ENCODE measurements around the gene PDE10A. TPM values are rescaled to one million over a fixed set of nuclear protein-coding genes. Genes with fewer than 3 reads are reported as not detected.
A peak's percentile ranks its signal among the peaks of the same experiment; 100 is the strongest.
"Not testable (repeated sequence)": the region's sequence is repeated elsewhere in the genome, so short reads cannot be mapped to it uniquely, and the experiment has no call there.

Gene PDE10A
- total and polyA plus RNA-seq, 2 of the 4 experiments (the other 2 are of a cell fraction) = 3.4 to 12.4 TPM

GRCh38 chr6:165506657-165507056 lies 156.4 kb downstream of the PDE10A start:
- H2AK9ac ChIP-seq (replicated peaks; ENCODE audit: low read depth, low read length, poor library complexity) = no peak overlapping the region
- no peak overlapping the region for H3K4me3 ChIP-seq (ENCODE audit: insufficient read depth, low read depth, low read length)
- intact Hi-C loops (cut with micrococcal nuclease) = no loop called here
- BruUV-seq (replicated peaks) = no TSS peak
- no peaks in the 10 kb centered on the region for H3K27me3 ChIP-seq (ENCODE audit: control insufficient read depth, insufficient read depth, low read length)
- H2AFZ ChIP-seq (replicated peaks; ENCODE audit: low read length, poor library complexity) = no peak overlapping the region
- no peak overlapping the region for H3K23ac ChIP-seq (ENCODE audit: low read depth, low read length)
- H2BK15ac ChIP-seq (ENCODE audit: low read depth, low read length) = no peak overlapping the region; the same call in 2 of the 3 replicates
- H3K18ac ChIP-seq (ENCODE audit: low read depth, low read length) = no peak overlapping the region
- H2BK20ac ChIP-seq (ENCODE audit: low read depth, low read length) = no peak overlapping the region
- no peak overlapping the region for H3K14ac ChIP-seq (replicated peaks; ENCODE audit: low read depth, low read length)
- no peaks in the 10 kb centered on the region for H4K20me1 ChIP-seq (ENCODE audit: insufficient read depth, low read length)
- WGBS, 2 experiments (ENCODE audit: extremely low coverage in 2 of 2, insufficient read length in 1 of 2) = no CpG with 5 or more reads among the region's 2 CpGs
- 0 out of 2 replicates have a peak, but pooled peaks cover 1% of the 10 kb centered on the region for H3K36me3 ChIP-seq (ENCODE audit: control insufficient read depth, insufficient read depth, low read length)
- H2AK5ac ChIP-seq (ENCODE audit: low read depth, low read length) = no peak overlapping the region
- no peak overlapping the region for H4K5ac ChIP-seq (ENCODE audit: low read depth, low read length)
- H3K9me1 ChIP-seq (ENCODE audit: insufficient read depth, low read length) = no peaks in the 10 kb centered on the region; the same call in 1 of the 2 replicates
- no peak overlapping the region for H3K27ac ChIP-seq (ENCODE audit: insufficient read depth, low read length)
- POLR2A ChIA-PET (ENCODE audit: unreplicated experiment) = no interaction called here
- no peak overlapping the region for H3K56ac ChIP-seq (ENCODE audit: extremely low read depth, insufficient read depth, low read length)
- dilution Hi-C loops (cut with HindIII; ENCODE audit: low sequenced_read_pairs, unreplicated experiment) = no loop called here
- H3K9me3 ChIP-seq (ENCODE audit: control insufficient read depth, insufficient read depth, low read length) = no peaks in the 10 kb centered on the region
- ATAC-seq (ENCODE audit: low read depth) (no peak), DNase-seq (no peak)
- H3K9ac ChIP-seq (ENCODE audit: low read depth, low read length) = no peak overlapping the region
- H2BK120ac ChIP-seq (ENCODE audit: low read depth, low read length) = no peak overlapping the region
- peaks cover 6 to 10% of the 10 kb centered on the region in 2 experiments; a peak in 3 of 4 replicates for H3K79me1 ChIP-seq (ENCODE audit: low read depth in 1 of 2, low read length in 2 of 2)
- no peak for TF ChIP-seq CTCF (conservative IDR thresholded peaks at IDR 0.05; ENCODE audit: low read depth, low read length)
- in situ Hi-C loops (cut with MboI; ENCODE audit: low sequenced_read_pairs) = no loop called here
- no peak overlapping the region for H3K4me2 ChIP-seq (ENCODE audit: low read depth, low read length)
- H2BK5ac ChIP-seq (ENCODE audit: low read depth, low read length, poor library complexity, severe bottlenecking) = no peak overlapping the region
- H4K8ac ChIP-seq (ENCODE audit: low read depth in 2 of 2, low read length in 2 of 2) = no peak overlapping the region
- peaks cover 4% of the 10 kb centered on the region; the same call in 1 of the 2 replicates for H3K4me1 ChIP-seq (ENCODE audit: control insufficient read depth, insufficient read depth, low read length)
- CTCF ChIA-PET = interaction anchor here (1.2 kb wide), 1 partner anchor 47 kb away, joined by 3 read pairs; no protein-coding TSS in a partner anchor
- no peak overlapping the region for H4K91ac ChIP-seq (ENCODE audit: insufficient read depth, low read depth, low read length)
- H3K4ac ChIP-seq (ENCODE audit: low read depth, low read length) = no peak overlapping the region

- H3K23ac ChIP-seq (ENCODE audit: low read depth, low read length); H2AFZ ChIP-seq (replicated peaks; ENCODE audit: low read length, poor library complexity); H3K36me3 ChIP-seq (ENCODE audit: control insufficient read depth, insufficient read depth, low read length); H4K5ac ChIP-seq (ENCODE audit: low read depth, low read length); H3K9ac ChIP-seq (ENCODE audit: low read depth, low read length); DNase-seq; H3K18ac ChIP-seq (ENCODE audit: low read depth, low read length); H2AK5ac ChIP-seq (ENCODE audit: low read depth, low read length); H3K4me2 ChIP-seq (ENCODE audit: low read depth, low read length); H2BK20ac ChIP-seq (ENCODE audit: low read depth, low read length); H4K20me1 ChIP-seq (ENCODE audit: insufficient read depth, low read length); H2BK15ac ChIP-seq (ENCODE audit: low read depth, low read length); H2AK9ac ChIP-seq (replicated peaks; ENCODE audit: low read depth, low read length, poor library complexity); H3K4ac ChIP-seq (ENCODE audit: low read depth, low read length); H2BK120ac ChIP-seq (ENCODE audit: low read depth, low read length); H3K4me1 ChIP-seq (ENCODE audit: control insufficient read depth, insufficient read depth, low read length); H3K9me3 ChIP-seq (ENCODE audit: control insufficient read depth, insufficient read depth, low read length); in situ Hi-C loops (cut with MboI; ENCODE audit: low sequenced_read_pairs); ATAC-seq (ENCODE audit: low read depth); CTCF ChIA-PET; BruUV-seq (replicated peaks); H3K56ac ChIP-seq (ENCODE audit: extremely low read depth, insufficient read depth, low read length); dilution Hi-C loops (cut with HindIII; ENCODE audit: low sequenced_read_pairs, unreplicated experiment); H4K8ac ChIP-seq (ENCODE audit: low read depth in 2 of 2, low read length in 2 of 2); H3K4me3 ChIP-seq (ENCODE audit: insufficient read depth, low read depth, low read length); H3K27ac ChIP-seq (ENCODE audit: insufficient read depth, low read length); H3K27me3 ChIP-seq (ENCODE audit: control insufficient read depth, insufficient read depth, low read length); H2BK5ac ChIP-seq (ENCODE audit: low read depth, low read length, poor library complexity, severe bottlenecking); H3K9me1 ChIP-seq (ENCODE audit: insufficient read depth, low read length); H3K79me1 ChIP-seq (ENCODE audit: low read depth in 1 of 2, low read length in 2 of 2); intact Hi-C loops (cut with micrococcal nuclease); POLR2A ChIA-PET (ENCODE audit: unreplicated experiment); H4K91ac ChIP-seq (ENCODE audit: insufficient read depth, low read depth, low read length): not testable (repeated sequence)
- H3K14ac ChIP-seq (replicated peaks; ENCODE audit: low read depth, low read length) = 0 out of 2 replicates have a peak overlapping the region, but pooled peaks have one; percentile 28
- WGBS, 2 experiments (ENCODE audit: extremely low coverage in 2 of 2, insufficient read length in 1 of 2) = 83% methylated on average over 1 of the region's 6 CpGs; no CpG with 5 or more reads in 1 of the 2 experiments
These were observed 162.7 kb downstream of the PDE10A start for GRCh38 chr6:165500214-165500907.
